GM19397 (cell line): ENCODE measurements around the gene YWHAG.
"Not testable (repeated sequence)": the region's sequence is repeated elsewhere in the genome, so short reads cannot be mapped to it uniquely, and the experiment has no call there.

Source experiments
- ATAC-seq: cut with Tn5 transposase; IDR thresholded peaks from one replicate; pipeline ENCODE4 v1.9.1; 2021; ENCODE audit warnings: mild to moderate bottlenecking, moderate library complexity; ENCODE audit not compliant: unreplicated experiment

The YWHAG gene

DNA sequence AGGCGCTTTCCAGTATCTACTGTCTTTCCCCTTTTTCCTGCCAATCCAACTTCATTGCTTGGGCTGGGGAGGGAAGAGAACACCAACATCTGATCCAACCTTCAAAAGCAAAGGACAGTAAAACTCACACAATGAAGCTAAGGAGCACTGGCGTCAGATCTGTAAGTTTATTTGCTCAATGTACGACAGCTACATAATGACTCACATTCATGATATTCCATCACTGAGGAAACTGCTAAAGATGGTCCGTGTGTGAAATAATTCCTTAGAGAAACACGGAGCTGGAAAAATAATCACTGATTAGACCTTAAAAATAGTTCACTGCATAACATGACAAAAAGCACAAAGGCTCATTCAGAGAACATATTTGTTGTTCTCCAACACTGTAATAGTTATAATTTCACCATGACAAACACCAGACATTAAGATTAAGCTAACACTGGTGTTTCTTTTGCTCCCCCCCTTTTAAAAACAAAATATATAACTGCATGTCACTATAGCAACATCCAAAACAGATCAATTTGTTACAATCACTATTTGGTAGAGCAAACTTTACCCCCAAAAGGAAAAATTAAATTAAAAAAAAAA is 32.1 kb downstream of the YWHAG start:
- ATAC-seq = no peak

DNA sequence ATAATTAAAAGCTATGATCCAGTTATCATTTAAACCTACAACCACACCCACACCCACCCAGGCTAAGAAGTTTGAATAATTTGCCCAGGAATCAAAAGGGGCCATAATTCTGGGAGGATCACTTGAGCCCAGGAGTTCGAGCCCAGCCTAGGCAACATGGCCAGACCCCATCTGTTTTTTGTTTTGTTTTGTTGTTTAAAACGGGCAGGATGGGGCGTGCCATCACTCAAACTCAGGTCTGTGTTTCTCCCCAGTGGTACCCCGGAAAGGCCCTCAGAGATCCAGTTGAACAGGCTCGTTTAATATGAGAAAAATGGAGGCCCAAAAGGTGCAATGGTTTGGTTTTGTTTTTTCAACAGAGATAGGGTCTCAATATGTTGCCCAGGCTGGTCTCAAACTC is 33.0 kb downstream of the YWHAG start:
- no peak for ATAC-seq

DNA sequence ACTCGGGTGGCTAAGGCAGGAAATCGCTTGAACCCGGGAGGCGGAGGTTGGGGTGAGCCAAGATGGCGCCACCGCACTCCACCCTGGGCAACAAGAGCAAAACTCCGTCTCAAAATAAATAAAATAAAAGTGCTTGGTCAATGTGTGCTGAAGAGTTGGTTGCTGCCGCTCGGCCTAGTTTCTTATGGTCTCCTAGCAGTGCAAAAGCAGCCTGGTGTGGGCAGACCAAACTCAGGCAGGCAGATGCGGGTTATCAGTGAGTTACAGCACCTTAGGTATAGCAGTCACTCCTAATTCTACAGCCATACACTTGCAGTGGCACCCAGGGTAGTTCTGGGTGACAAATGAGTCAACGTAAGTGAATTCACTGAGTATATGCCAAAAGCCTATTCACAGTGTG is 33.7 kb downstream of the YWHAG start:
- no peak for ATAC-seq

DNA sequence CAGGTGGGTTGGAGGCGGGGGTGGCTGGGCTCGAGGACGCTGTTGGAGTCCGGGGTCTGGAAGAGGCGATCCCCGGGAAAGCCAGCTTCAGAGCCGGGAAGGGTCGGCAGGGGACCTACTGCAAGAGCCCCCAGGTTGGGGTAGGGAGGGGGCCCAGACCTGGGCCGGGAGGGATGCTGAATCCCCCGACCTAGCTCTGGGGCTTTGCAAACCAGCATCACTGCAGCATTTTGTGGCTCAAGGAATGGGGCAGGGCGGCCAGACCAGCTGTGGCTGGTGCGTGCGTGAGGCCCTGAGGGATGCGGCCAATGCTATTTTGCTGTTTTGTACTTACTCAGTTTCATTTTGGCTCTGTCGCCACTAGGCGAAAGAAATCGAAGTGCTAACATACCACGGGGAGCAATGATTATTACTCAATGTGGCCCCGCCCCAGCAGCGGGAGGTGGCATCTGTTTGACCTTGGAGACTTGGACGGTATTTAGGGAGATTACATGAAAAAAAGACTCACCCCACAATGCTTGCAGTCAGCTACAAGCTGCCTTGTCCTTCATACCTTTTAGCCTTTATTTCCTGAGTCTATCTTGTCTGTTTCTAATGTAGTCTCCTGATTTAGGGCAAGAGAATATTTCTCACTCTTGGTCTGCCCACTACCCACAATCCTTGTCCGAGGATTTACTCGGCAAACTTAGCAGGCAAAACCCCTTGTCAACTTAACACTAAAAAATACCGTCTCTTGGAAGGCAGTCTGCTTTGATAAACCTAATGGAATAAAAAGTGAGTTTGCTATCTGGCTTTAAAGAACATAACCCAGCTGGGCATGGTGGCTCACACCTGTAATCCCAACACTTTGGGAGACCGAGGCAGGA is 40.1 kb downstream of the YWHAG start:
- peak; percentile 35 for ATAC-seq

DNA sequence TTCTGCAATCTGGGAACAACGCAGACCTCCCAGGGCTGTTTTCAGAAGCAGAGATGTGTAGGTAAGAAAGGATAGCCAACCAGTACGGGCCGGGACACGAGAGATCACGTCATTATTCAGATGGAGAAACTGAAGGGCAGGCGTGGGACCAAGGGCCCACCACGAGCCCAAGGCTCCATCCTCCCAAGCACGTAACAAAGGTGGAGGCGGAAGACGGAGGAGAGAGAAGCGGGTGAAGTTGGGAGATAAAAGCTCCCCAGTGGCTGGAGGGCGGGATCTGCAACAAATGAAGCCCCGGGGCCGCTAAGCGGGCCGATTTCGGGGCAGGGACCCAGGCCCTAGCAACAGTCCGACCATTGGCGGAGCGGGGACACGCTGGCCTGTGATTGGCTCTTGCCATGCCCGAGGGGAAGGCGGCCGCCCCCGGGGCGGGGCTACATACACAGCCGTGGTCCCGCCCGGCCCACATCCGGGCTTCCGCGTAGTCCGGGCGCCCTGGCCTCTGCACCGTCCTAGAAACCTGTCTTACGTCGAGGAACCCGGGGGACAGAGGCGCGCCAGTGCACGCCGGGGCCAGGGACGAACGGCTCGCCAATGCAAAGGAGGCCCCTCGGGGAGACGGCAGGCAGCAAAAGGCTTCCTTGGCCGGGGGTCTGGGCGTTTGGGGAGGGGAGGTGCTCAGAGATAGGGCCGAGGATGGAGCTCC is 40.9 kb downstream of the YWHAG start:
- ATAC-seq = peak; percentile 96

DNA sequence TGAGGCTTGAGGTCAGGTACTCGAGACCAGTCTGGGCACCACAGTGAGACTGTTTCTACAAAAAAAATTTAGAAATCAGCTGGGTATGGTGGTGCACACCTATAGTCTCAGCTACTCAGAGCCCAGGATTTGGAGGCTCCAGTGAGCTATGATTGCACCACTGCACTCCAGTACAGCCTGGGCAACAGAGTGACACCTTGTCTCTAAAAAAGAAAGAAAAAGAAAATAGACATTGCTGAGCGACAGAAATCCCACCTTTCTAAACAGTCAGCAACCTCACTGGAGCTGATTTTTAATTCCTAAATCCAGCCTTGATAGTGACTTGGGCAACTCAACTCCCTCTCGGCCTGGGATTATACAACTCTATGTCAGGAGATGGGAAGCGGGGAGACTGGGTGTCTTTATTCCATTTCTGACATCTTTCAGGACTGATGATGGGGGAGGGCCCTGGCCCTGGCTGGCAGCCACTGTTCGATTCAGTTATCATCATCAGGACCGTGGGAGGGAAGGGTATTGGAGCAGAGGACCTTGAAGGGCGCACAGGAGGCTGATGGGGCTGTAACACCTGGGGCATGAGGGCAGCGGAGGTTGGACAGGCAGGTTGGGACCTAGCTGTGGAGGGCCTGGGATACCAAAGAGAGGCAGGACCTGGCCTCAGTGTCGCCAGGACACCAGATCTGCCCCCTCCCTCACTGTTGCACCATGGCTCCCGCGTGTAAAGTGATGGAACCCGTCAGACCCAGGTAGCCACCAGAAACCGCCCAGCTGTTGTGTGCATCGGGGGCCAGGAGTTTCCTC is 41.6 kb downstream of the YWHAG start:
- no peak for ATAC-seq

DNA sequence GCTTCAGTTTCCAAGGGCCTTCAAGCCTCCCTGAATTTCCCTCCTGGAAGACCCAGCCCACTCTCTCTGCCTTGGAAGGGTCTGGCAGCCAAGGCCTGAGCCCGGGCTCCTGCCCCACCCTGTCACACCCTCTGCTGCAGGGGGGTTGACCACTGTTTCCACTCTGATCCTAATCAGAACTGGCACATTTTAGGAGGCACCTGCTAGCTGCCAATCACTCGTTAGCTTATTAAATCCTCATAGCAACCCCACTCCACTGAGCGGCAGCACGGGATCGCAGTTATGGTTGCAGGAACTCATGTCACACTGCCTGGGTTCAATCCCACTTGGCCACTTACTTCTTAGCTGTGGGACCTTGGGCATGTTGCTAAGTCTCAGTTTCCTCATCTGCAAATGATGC is 43.4 kb downstream of the YWHAG start:
- no peak for ATAC-seq

DNA sequence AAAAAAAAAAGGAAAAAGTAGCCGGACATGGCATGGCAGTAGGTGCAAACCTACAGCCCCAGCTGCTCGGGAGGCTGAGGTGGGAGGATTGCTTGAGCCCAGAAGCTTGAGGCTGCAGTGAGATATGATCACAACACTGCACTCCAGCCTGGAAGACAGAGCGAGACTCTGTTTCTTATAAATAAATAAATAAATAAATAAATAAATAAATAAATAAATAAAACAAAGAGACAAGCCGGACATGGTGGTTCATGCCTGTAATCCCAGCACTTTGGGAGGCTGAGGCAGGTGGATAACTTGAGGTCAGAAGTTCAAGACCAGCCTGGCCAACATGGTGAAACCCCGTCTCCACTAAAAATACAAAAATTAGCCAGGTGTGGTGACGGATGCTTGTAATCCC is 44.1 kb downstream of the YWHAG start:
- not testable (repeated sequence) for ATAC-seq

DNA sequence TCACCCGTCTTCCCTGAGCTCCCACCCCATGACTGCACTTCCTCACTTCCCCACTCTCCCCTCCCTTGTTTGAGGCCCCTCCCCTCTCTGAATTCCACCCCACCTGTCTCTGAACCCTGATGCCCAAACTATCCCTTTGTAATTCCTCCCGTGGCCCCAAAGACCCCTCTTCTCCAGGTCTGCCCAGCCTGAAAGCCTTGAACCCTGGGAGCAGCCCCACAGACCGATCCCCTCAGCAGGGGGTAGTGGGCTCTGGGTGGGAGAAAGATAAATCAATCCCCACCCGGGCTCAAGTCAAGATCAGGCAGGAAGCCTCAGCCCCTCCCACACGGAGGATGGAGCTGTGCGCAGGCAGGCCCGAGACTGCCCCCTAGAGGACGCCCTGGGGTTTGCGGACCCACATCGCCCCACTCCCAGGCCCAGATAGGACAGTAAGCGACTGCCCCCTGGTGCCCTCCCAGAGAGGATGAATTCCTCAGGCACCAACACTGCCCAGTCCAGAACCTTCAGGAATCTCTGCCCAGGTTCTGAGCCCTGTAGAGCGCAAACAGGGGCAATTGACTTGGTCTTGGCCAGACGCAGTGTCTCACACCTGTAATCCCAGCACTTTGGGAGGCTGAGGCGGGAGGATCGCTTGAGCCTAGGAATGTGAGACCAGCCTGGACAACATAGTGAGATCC is 44.6 kb downstream of the YWHAG start:
- peak; percentile 33 for ATAC-seq

DNA sequence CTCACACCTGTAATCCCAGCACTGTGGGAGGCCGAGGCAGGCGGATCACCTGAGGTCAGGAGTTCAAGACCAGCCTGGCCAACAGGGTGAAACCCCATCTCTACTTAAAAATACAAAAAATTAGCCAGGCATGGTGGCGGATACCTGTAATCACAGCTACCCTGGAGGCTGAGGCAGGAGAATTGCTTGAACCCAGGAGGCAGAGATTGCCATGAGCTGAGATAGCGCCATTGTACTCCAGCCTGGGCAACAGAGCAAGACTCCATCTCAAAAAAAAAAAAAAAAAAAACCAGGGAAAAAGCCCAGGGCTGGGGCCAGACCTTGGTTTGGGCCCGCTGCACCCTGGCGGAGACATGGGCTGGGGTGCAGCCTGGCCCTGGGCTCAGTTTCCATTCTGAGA is 47.0 kb downstream of the YWHAG start:
- not testable (repeated sequence) for ATAC-seq

DNA sequence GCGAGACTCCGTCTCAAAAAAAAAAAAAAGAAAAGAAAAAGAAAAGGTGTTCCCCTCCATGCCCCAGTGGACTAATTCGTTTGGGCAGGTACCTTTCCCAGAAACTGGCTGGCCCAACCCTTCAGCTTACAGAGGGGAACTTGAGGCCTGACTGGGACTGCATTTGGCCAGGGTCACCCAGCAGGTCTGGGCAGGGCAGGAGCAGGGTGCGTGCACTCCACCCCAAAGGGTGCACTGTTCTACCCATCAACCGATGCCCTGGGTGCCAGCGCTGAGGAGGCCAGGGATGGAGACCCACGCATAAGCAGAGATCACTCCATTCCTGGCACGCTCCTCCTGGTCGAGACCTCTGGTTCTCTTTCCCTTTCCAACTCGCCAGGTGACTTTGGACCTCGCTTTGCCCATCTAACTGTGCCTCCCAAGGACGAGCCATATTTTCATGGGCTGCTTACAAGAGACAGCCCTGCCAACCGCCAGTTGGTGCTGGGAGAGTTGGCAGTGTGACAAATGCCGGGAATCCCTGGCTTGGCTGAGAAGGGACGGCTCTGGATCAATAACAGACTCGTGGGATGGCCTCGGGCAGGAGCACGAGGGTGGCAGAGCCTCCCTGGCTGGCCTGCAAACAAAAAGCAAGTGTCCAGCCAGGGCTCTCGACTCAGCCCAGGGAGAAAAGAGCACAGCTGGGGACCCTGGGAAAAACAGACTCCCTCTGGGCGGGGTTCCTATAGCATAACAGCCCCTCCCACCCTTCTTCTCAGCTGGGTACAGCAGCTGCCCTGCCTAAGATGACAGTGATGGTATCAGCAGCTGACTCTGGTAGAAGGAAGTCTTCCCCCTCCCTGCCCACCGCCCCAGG is 48.5 kb downstream of the YWHAG start:
- ATAC-seq = no peak

DNA sequence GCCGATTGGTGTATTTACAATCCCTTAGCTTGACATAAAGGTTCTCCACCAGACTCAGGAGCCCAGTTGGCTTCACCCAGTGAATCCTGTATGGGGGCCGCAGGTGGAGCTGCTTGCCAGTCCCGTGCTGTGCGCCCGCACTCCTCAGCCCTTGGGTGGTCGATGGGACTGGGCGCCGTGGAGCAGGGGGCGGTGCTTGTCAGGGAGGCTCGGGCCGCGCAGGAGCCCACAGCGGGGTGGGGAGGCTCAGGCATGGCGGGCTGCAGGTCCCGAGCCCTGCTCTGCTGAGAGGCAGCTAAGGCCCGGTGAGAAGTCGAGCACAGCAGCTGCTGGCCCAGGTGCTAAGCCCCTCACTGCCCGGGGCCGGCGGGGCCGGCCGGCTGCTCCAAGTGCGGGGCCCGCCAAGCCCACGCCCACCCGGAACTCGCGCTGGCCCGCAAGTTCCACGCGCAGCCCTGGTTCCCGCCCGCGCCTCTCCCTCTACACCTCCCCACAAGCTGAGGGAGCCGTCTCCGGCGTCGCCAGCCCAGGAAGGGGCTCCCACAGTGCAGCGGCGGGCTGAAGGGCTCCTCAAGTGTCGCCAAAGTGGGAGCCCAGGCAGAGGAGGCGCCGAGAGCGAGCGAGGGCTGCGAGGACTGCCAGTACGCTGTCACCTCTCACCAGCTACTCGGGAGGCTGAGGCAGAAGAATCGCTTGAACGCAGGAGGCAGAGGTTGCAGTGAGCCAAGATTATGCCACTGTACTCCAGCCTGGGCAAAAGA is 49.3 kb downstream of the YWHAG start:
- ATAC-seq = not testable (repeated sequence)

DNA sequence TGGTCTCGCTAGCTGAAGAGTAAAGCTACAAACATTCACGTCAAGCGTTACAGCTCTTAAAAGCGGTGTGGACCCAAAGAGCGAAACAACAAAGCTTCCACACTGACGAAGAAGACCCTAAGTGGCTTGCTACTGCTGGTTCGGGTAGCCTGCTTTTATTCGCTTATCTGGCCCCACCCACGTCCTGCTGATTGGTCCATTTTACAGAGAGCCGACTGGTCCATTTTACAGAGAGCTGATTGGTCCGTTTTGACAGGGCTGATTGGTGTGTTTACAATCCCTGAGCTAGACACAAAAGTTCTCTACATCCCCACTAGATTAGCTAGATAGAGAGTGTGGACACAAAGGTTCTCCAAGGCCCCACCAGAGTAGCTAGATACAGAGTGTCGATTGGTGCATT is 49.9 kb downstream of the YWHAG start:
- not testable (repeated sequence) for ATAC-seq

DNA sequence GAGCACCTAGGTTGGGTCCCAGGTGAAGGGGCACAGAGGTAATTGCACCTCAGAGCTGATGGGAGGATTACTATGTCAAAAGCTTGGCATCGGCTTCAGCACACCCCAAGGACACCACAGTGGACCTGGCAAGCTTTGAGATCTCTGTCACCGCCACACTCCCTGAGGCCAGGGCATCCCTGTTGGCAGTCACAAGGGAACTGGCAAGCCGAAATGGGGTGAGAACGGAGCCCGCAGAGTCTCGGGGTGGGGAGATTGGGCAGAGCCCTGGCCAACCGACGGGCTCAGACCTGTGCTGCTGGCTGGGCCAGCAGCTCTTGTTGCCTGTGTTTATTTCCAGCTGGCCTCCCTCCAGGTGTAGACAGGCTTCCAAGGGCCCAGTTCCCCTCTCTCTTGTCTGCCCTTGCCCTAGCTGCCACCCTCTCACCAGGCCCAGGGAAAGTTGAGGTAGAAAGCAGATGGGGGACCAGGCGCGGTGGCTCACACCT is 53.9 kb downstream of the YWHAG start:
- ATAC-seq = no peak

DNA sequence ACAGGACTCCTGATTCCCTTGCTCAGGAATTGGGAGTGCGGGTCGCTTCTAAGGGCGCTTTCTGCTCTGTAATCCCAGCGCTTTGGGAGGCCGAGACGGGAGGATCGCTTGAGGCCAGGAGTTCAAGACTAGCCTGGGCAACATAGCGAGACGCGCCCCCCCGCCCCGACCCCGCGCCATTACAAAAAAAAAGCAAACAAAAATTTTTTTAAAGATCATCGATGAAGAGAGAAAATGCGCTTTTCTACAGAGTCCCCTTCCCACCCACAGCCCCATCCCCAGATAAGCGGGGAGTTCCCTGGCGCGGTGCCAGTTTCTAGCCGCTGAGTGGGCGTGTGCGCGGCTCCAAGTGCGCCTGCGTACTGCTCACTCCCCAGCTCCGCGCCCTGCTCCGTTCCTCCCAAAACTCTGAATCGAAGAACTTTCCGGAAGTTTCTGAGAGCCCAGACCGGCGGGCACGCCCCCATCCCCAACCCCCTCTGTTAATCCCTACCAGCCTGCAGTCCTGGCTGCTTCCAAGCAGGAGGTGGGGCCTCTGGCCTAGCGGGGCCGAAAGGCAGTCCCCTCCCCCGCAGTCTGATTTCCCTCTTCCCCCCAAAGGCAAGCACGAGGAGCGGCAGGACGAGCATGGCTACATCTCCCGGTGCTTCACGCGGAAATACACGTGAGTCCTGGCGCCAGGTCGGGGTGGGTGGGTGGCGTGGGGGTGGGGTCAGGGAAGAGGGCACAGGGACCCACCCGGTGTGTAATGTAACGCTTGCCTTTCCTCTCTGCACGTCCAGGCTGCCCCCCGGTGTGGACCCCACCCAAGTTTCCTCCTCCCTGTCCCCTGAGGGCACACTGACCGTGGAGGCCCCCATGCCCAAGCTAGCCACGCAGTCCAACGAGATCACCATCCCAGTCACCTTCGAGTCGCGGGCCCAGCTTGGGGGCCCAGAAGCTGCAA is 55.3 kb downstream of the YWHAG start:
- no peak for ATAC-seq

DNA sequence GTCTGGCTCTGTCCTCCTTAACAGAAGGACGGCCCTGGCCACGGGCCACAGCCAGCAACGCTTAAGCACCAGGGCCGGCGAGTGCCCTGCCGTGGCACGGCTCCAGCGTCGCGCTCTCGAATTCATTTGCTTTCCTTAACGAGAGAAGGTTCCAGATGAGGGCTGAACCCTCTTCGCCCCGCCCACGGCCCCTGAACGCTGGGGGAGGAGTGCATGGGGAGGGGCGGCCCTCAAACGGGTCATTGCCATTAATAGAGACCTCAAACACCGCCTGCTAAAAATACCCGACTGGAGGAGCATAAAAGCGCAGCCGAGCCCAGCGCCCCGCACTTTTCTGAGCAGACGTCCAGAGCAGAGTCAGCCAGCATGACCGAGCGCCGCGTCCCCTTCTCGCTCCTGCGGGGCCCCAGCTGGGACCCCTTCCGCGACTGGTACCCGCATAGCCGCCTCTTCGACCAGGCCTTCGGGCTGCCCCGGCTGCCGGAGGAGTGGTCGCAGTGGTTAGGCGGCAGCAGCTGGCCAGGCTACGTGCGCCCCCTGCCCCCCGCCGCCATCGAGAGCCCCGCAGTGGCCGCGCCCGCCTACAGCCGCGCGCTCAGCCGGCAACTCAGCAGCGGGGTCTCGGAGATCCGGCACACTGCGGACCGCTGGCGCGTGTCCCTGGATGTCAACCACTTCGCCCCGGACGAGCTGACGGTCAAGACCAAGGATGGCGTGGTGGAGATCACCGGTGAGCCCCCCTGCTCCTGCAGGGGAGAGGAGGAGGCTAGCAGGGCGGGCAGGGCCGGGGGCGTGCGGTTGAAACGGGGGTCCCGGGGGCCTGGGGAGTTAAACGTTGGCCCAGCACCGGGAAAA is 56.2 kb downstream of the YWHAG start, which contains the start of gene HSPB1:
Gene HSPB1, plus strand, starts transcription at position 327 of the 855 bp plus-strand sequence. Its CDS starts 40 bp downstream, at position 367.
- peak; percentile 38 for ATAC-seq
